ENCODE measurements around the gene SERTAD1.

The SERTAD1 gene

GRCh38 chr19:40374084-40374483 is 51.7 kb downstream of the SERTAD1 start:
- DNase-seq, result no peak

- no peak for DNase-seq
Observed at GRCh38 chr19:40371802-40372122, 54.0 kb downstream of the SERTAD1 start.

All from CD4-positive, alpha-beta T cell treated with Interleukin-6 for 4 hours (primary cell).